GM12865 (cell line): ENCODE measurements around the gene SIMC1.
"Not testable (repeated sequence)": the region's sequence is repeated elsewhere in the genome, so short reads cannot be mapped to it uniquely, and the experiment has no call there.

Experiments used
- DNase-seq: peaks from one replicate; pipeline ENCODE4 v3.0.0; 2010; ENCODE audit warnings: low read depth
- H3K4me3 ChIP-seq: 2 replicates; pipeline ENCODE4 v1.5.1; 2011; ENCODE audit warnings: mild to moderate bottlenecking, low read depth, low read length, control low read depth
- CTCF ChIP-seq: IDR thresholded peaks from 2 replicates; pipeline ENCODE4 v1.5.1; 2011; ENCODE audit warnings: low read length, control low read depth, low read depth, inconsistent platforms; ENCODE audit not compliant: insufficient read depth; ENCODE audit errors: missing control alignments

The SIMC1 gene

GRCh38 chr5:176198299-176198698 is 39.9 kb upstream of the SIMC1 start:
- H3K4me3 ChIP-seq, DNase-seq: not testable (repeated sequence)

- H3K4me3 ChIP-seq, DNase-seq: not testable (repeated sequence)
Observed at GRCh38 chr5:176198991-176199733, 39.1 kb upstream of the SIMC1 start.

GRCh38 chr5:176199803-176200399 is 38.3 kb upstream of the SIMC1 start:
- not testable (repeated sequence) for DNase-seq, H3K4me3 ChIP-seq

GRCh38 chr5:176201811-176202210 is 36.4 kb upstream of the SIMC1 start:
- DNase-seq: no peak

GRCh38 chr5:176203086-176203485 is 35.1 kb upstream of the SIMC1 start:
- no peak overlapping the region for H3K4me3 ChIP-seq
- TF ChIP-seq CTCF: no peak
- no peak for DNase-seq

More at GRCh38 chr5:176201811-176202210, 36.4 kb upstream of the SIMC1 start:
- TF ChIP-seq CTCF: no peak
- H3K4me3 ChIP-seq: no peak overlapping the region

- H3K4me3 ChIP-seq, DNase-seq: not testable (repeated sequence)
Observed at GRCh38 chr5:176203535-176203934, 34.7 kb upstream of the SIMC1 start.

GRCh38 chr5:176214466-176215021 is 23.7 kb upstream of the SIMC1 start:
- DNase-seq, H3K4me3 ChIP-seq: not testable (repeated sequence)

- not testable (repeated sequence) for H3K4me3 ChIP-seq, DNase-seq
Observed at GRCh38 chr5:176216393-176216916, 21.8 kb upstream of the SIMC1 start.

- not testable (repeated sequence) for DNase-seq, H3K4me3 ChIP-seq
Observed at GRCh38 chr5:176217188-176217729, 21.0 kb upstream of the SIMC1 start.

GRCh38 chr5:176217764-176218163 is 20.5 kb upstream of the SIMC1 start:
- not testable (repeated sequence) for H3K4me3 ChIP-seq, DNase-seq

- H3K4me3 ChIP-seq, DNase-seq: not testable (repeated sequence)
Observed at GRCh38 chr5:176222006-176222405, 16.2 kb upstream of the SIMC1 start.

- DNase-seq, H3K4me3 ChIP-seq: not testable (repeated sequence)
Observed at GRCh38 chr5:176228358-176228757, 9.9 kb upstream of the SIMC1 start.

GRCh38 chr5:176233253-176233652 is 5.0 kb upstream of the SIMC1 start:
- not testable (repeated sequence) for DNase-seq, H3K4me3 ChIP-seq
